Esophagus squamous epithelium (tissue), 5 donors: ENCODE measurements around the gene RAX2. TPM values are rescaled to one million over a fixed set of nuclear protein-coding genes. Genes with fewer than 3 reads are reported as not detected.

Experiments used
- DNase-seq: peaks from one replicate; lab custom pipeline; 2025; lab: John Stamatoyannopoulos, UW
- H3K27ac ChIP-seq, 4 donors: fragments of 200-600 bp; sonication (generic); one replicate each; pipeline ENCODE4 v1.5.1; 2016 to 2019; ENCODE audit warnings: mild to moderate bottlenecking in 1 of 4
- H3K27me3 ChIP-seq, 4 donors: fragments of 200-600 bp; sonication (generic); 1 replicate in 3 of 4; 2 replicates in 1 of 4; pipeline versions ENCODE4 v1.5.1 to v1.6.0; 2017 to 2021; ENCODE audit warnings: antibody characterized with exemption in 1 of 4
- H3K36me3 ChIP-seq, 3 donors: fragments of 200-600 bp; sonication (generic); one replicate each; pipeline ENCODE4 v1.5.1; 2016 to 2019
- H3K4me1 ChIP-seq, 3 donors: fragments of 200-600 bp; sonication (generic); one replicate each; pipeline ENCODE4 v1.5.1; 2017 to 2019
- H3K4me3 ChIP-seq, 4 donors: fragments of 200-600 bp; sonication (generic); 1 replicate in 3 of 4; 2 replicates in 1 of 4; pipeline ENCODE4 v1.5.1; 2016 to 2019; ENCODE audit warnings: mild to moderate bottlenecking in 2 of 4, moderate library complexity in 1 of 4
- H3K9me3 ChIP-seq, 3 donors: fragments of 200-600 bp; sonication (generic); one replicate each; pipeline ENCODE4 v1.5.1; 2016 to 2019
- CTCF ChIP-seq, 6 experiments: fragments of 450-650 bp in 4 of 6; fragments of 200-600 bp in 2 of 6; sonication (generic) in 2 of 6; IDR thresholded peaks; one replicate each; pipeline ENCODE4 v1.5.1; 2016 to 2019; ENCODE audit warnings: antibody characterized with exemption in 6 of 6, mild to moderate bottlenecking in 4 of 6, moderate library complexity in 4 of 6
- POLR2A ChIP-seq, 4 donors: fragments of 450-650 bp; IDR thresholded peaks; one replicate each; pipeline ENCODE4 v1.6.1; 2017; ENCODE audit warnings: antibody characterized with exemption in 4 of 4, mild to moderate bottlenecking in 4 of 4, moderate library complexity in 3 of 4
- WGBS, 2 donors: methylation state at CpG; one replicate each; pipeline ENCODE4 v1.1.5; 2018; 5-methylcytosine and 5-hydroxymethylcytosine counted together
- intact Hi-C: fragments of 100-400 bp; cut with DNase I; formaldehyde crosslinking; loops from one replicate; pipeline ENCODE4 v1.15.0; 2022
- total RNA-seq, 4 donors: library from RNA; depleted of rRNA; stranded (reverse); fragments of >200 nt; gene quantifications; one replicate each; pipeline ENCODE4 v1.1.0, GENCODE V29; 2016
- donor health status: DM: yes; HTN: yes; CAD: no.

Gene RAX2
- total RNA-seq, 4 donors from 2014 or later = not detected

DNA sequence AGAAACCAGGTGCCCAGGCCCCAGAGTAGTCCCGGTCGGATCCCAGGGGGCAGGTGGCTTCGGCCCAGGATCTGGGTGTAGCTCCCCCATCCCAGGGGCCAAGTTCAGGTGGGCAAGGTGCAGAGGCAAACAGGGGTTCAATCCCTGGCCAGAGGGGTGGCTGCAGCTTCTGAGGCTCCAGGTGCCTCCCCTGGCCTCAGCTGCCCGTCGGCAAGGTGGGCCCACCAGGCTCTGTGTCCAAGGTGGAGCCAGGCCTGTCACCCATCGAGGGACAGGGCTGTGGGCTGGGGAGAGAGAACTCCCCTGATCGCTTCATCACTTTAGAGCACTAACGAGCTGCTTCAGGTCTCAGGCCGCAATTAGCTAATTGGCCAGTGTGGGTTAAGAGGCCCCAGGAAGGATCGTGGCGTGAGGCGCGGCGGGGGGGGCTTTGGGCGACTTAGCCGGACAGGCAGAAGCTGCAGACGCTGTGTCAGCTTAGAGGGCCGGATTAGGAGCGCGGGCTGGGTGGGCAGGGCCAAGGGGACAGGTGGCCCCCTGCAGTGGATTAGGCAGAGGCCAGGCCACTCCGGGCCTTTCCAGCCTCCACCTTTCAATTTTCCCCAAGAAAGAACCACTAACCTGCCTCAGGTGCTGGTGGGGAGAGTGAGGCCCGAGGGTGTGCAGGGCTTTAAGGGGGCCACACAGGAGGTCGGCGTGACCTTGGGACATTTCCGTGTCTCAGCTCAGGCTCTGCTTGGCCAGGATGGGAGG lies 2.8 kb upstream of the RAX2 start:
- Histone ChIP-seq H3K4me1 (peaks cover 0 to 5% (median 0%) of the 10 kb centered on the region in 3 donors), H3K4me3 (no peak overlapping the region), H3K27me3 (peaks cover 0 to 20% (median 0%) of the 10 kb centered on the region in 4 donors), H3K36me3 (peaks cover 0 to 3% (median 0%) of the 10 kb centered on the region in 3 donors), H3K27ac (no peak overlapping the region), H3K9me3 (no peaks in the 10 kb centered on the region)
- intact Hi-C loops = no loop called here
- DNase-seq = no peak
- 76% methylated on average over 3 of the region's 25 CpGs; no CpG with 5 or more reads in 1 of the 2 donors for WGBS, 2 donors
- no peak for TF ChIP-seq CTCF (IDR thresholded peaks at IDR 0.05)
- no peak for TF ChIP-seq POLR2A (IDR thresholded peaks at IDR 0.05)

DNA sequence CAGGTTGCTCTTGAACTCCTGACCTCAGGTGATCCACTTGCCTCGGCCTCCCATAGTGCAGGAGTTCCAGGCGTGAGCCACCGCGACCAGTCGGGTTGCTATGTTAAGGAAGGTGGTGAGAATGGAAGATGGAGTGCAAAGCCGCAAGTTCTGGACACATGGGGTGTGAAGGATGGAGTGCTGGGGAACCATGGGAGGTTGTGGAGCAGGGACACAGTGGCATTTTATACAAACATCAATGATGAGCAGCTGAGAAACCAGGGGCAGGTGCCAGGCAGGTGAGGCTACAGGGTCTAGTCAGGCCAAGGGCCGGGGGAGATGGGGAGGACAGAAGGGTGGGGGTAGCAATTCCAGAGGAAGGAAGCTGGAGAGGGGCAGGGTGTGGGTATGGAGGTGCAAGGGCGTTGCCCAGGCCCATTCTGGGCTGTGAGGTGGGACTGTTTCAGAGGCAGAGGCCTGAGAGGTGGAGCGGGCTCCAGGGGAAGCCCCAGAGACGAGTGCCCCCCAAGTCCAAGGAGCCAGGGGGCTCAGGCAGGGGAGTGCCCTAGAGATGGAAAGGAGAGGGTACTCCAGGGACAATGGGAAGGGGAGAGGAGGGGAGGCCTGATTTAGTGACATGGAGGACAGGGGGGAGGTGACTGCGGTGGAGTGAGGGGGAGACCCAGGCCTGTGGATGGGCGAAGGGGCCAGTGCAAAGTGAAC lies 1.9 kb upstream of the RAX2 start:
- H3K4me3 ChIP-seq = no peak overlapping the region
- no peak overlapping the region for H3K27ac ChIP-seq
- H3K4me1 ChIP-seq = peaks cover 0 to 5% (median 0%) of the 10 kb centered on the region in 3 donors
- no peak for DNase-seq
- intact Hi-C loops = no loop called here
- peaks cover 0 to 14% (median 0%) of the 10 kb centered on the region in 4 donors for H3K27me3 ChIP-seq
- TF ChIP-seq CTCF (IDR thresholded peaks at IDR 0.05) (no peak), POLR2A (IDR thresholded peaks at IDR 0.05) (no peak)
- peaks cover 0 to 11% (median 0%) of the 10 kb centered on the region in 3 donors for H3K36me3 ChIP-seq
- no peaks in the 10 kb centered on the region for H3K9me3 ChIP-seq
- WGBS, 2 donors = 77 to 85% methylated on average over 11 to 12 of the region's 12 CpGs

DNA sequence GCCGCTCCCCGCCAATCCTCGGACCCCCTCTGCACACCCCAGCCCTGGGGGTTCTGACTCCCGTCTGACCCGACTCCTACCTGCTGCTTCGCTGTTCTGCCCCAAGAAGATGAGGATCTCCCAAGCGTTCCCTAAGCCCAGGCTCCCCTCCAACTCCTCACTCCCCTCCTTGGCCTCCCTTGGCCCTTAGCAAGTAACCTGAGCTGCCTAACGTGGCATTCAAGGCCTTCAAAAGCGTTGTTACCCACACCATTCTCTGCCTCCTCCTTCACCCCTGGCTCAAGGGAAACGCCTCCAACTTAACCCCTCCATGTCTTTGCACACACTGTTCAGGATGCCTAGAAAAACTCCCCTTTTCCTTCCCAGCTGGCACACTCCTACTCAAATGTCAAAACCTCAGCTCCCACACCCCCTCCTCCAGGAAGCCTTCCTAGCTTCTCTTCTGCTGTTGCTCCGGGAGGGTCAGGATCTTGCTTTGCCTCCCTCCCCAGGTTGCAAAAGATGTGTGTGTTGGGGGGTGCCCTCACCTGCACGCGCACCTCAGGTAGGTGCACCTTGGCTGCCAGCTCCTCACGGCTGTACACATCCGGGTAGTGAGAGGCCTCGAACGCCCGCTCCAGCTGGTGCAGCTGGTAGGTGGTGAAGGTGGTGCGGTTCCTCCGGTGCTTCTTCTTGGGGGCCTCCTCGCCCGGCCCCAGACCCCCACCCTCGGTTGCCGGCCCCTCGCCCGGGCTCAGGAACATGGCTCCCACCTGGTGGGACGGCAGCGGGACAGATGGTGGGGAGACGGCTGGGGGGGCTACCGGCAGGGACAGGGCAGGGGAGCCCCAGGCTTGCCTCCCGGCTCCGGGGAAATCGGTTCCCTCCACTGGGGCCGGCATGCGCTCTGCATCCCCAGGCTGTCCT lies 775 bp downstream of the RAX2 start:
- no peak for DNase-seq

More for the DNA sequence above, 775 bp downstream of the RAX2 start:
- intact Hi-C loops = no loop called here
- Histone ChIP-seq H3K9me3 (no peaks in the 10 kb centered on the region), H3K4me1 (peaks cover 0 to 5% (median 0%) of the 10 kb centered on the region in 3 donors), H3K27me3 (peaks cover 0 to 10% (median 0%) of the 10 kb centered on the region in 4 donors), H3K4me3 (no peak overlapping the region), H3K36me3 (peaks cover 0 to 38% (median 3%) of the 10 kb centered on the region in 3 donors), H3K27ac (no peak overlapping the region)
- WGBS, 2 donors = 80 to 83% methylated on average over 16 to 29 of the region's 35 CpGs
- TF ChIP-seq CTCF (IDR thresholded peaks at IDR 0.05) = no peak
- TF ChIP-seq POLR2A (IDR thresholded peaks at IDR 0.05) = no peak
